GM21529 (cell line): ENCODE data around the gene MAFG.

Source experiments
- ATAC-seq: cut with Tn5 transposase; IDR thresholded peaks from one replicate; pipeline ENCODE4 v1.9.1; 2021; ENCODE audit not compliant: unreplicated experiment

Gene MAFG

DNA sequence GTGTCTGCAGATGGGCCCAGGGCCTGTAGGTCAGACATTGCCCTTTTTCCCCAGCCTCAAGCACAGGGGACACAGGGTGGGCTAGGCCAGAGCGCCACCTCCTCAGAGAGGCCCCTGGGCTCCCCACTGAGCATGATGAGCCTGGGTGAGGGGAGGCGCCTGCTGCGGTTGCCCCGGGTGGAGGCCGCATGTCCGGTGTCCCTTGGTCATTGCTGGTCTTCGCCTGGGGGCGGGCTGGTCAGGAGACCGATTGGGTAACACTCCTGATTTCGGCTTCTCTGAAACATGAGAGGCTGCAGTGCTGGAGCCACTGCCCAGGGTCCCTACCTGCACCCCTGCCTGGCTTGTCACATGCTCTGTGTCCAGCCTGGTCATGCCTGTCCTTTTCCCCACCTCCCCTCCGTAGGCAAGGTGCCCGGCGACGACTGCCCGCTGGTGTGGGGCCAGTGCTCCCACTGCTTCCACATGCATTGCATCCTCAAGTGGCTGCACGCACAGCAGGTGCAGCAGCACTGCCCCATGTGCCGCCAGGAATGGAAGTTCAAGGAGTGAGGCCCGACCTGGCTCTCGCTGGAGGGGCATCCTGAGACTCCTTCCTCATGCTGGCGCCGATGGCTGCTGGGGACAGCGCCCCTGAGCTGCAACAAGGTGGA lies 27.9 kb downstream of the MAFG start:
- ATAC-seq, result no peak

DNA sequence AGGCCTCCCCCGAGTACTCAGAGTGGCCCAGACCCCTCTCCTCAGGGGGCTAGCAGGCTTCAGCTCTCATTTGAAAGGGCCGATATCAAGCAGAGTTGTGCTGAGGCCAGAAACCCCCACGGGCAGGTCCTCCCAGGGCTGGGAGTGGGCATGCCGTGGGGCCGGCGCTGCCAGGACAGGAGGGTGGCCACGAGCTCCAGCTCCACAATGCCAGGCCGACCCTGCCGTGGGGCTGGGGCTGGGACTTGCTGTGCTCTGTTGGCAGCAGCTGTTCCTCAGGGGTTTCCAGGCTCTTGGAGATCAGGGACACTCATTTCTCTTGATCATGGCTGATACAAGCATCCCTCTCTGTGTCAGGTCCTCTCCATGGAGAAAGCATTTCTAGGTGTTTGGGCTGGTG lies 28.6 kb downstream of the MAFG start:
- ATAC-seq, result no peak

GRCh38 chr17:81898029-81898866 lies 29.3 kb downstream of the MAFG start:
- ATAC-seq, result no peak

GRCh38 chr17:81895400-81895799 lies 32.1 kb downstream of the MAFG start:
- ATAC-seq, result no peak

- peak; percentile 7 for ATAC-seq
These were observed 36.3 kb downstream of the MAFG start for GRCh38 chr17:81891303-81891552.

DNA sequence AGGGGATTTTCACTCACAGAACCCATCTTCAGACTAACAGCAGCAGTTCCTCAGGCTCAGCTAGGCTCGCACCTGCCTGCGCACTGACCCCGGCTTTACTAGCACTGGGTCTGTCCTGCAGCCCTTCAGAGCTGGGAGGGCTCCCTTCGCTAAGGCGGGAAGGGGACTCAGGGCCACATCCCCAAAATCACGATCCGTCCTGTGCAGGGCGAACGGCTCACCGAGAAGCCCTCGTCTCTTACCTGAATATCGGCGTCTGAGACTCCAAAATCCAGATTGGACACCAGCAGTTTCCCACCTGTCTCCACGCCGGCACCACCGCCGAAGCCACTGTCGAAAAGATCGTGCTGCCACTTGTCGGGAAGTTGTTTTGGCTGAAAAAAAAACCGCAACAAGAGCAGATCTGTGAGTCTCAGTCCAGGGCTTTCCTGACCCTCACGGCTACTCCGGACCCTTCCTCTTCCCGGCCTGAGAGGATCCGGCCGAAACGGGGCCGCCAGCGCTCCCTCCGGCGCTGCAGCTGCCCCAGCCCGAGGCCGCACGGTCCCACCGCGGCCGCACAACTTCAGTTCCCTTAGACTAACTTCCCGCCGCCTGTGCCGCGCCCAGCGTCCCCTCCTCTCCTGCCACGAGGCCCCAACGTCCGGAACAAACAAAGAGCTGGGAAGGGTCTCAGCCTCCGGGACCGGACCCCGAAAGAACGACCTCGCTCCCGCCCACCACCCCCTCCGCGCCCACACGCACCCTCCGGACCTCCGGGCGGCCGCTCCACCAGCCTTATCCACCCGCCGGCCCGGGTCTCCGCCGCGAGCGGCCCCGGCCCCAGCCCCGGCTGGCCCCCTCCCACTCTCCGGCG lies 36.9 kb downstream of the MAFG start:
- ATAC-seq, result peak; percentile 0

GRCh38 chr17:81889602-81890001 lies 37.9 kb downstream of the MAFG start:
- no peak for ATAC-seq

GRCh38 chr17:81888988-81889595 lies 38.4 kb downstream of the MAFG start:
- ATAC-seq, result no peak

GRCh38 chr17:81888105-81888987 lies 39.2 kb downstream of the MAFG start:
- ATAC-seq, result no peak

DNA sequence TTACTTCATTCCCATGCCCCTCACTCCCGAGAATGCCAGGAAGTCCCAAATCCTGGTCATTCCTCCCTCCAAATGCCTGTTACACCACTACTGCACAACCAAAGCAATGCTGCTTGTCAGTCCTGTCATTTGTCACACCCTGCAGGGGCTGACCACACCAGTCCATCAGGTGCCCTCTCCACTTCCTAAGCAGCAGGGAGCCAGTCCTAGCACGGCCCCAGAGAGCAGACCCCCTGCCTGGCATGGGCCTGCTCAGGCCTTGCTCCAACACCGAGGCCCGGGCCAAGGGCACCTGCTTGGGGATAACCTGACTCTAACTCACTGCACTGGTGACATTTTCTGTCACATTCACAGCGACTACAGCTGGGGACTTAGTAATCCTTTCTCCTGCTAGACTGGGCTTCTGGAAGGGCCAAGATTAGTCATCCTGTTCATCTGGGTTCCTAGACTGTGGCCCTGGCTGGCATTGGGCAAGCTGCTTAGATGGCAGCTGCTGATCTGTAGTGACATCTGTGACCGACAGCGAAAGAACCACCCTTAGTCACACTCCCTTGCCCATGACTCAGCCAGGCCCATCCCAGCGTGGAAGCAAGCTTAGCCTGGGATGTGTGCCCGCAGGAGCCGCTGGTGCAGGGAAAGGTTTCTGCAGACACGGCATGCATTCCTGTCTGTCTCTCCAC lies 41.5 kb downstream of the MAFG start:
- ATAC-seq, result no peak

- ATAC-seq, result no peak
These were observed 42.1 kb downstream of the MAFG start for GRCh38 chr17:81885454-81885853.

DNA sequence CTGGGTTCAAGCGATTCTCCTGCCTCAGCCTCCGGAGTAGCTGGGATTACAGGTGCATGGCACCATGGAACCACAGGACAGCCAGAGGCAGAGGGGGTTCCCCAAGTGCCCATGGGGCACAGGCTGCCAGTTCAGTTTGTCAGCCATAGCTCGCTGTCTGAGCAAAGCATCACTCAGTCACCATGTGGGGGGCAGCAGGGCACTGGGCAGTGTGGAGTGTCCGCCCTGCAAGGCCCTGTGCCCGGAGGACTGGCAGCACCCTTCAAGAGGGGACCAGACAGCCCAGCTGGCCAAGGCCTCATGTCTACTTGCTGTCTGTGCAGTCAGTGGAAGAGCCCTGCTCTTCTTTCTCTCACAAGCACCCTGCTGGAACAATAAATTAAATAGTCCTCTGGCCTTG lies 42.6 kb downstream of the MAFG start:
- no peak for ATAC-seq

DNA sequence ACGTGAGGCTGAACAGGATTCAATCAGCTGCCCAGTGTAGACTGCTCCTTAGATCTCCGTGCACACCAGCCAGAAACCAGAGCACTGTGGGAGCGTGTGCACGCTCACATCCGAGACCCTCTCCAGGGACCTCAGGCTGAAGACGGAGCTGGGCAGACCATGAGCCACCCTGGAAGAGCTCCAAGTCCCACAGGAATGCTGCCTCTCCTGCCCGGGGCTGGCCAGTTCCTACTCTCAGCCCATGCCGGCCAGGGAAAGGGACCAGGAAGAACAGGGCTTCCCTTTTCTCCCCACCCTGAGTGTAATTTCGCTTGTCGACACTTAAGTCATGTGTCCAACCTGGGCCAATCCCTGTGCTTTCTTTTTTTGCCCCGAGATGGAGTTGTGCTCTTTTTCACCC lies 43.0 kb downstream of the MAFG start:
- no peak for ATAC-seq

GRCh38 chr17:81879121-81879520 lies 48.4 kb downstream of the MAFG start:
- ATAC-seq, result no peak

DNA sequence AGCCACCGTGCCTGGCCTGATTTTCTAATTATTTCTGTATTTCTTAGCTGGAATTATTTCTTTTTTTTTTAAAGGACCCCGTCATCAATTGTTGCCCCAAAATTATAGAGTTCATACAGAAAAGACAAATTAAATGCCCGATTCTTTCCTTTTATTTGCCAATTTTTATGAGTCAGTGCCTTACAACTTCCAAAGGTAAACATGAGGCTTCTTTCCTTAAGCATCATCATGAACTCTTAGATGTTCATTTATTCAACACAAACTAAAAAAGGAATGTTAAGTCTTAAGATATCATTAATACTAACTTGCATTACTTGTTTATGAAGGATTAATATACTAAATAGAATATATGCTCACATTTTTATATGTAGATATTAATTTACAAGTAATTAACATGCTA lies 49.2 kb downstream of the MAFG start:
- no peak for ATAC-seq

GRCh38 chr17:81877569-81877968 lies 50.0 kb downstream of the MAFG start:
- ATAC-seq, result no peak

DNA sequence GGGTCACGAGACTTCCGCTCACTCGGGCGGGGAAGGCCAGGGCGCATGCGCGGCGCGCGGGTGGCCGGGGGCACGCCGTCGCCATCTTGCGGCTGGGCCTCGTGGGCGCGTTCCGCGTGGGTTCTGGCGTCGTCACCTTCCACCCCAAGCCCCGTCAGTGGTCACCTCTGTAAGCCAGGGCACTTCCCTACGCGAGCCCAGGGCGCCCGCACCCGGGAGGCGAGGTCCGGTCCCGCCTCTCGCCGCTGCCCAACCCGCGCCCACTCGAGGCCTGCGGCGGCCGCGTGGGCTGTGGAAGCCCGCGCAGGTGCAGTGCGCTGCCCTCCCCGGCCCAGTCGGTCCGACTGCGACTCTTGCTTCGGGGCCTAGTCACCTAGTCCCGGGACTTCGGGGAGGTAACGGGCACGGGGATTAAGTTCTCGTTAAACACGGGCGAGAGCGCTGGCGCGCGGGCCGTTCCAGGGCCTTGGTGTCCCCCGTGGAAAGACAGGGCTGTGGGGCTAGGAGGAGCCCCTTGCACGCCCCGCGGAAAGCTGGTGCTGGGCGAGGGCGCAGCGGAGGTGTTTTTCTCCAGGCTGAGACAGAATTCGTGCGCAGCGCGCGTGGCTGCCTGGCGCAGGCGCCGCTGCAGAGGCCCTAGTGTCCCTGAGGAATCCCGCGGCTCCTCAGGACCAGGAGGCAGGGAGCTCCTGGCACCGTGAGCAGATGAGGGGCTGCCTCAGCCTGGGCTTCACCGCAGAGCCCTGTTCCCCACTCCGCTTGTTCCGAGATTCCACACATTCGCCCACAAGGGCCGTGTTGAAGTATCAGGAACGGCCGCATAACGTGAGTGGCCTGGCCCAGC lies 55.9 kb downstream of the MAFG start:
- peak; percentile 41 for ATAC-seq

DNA sequence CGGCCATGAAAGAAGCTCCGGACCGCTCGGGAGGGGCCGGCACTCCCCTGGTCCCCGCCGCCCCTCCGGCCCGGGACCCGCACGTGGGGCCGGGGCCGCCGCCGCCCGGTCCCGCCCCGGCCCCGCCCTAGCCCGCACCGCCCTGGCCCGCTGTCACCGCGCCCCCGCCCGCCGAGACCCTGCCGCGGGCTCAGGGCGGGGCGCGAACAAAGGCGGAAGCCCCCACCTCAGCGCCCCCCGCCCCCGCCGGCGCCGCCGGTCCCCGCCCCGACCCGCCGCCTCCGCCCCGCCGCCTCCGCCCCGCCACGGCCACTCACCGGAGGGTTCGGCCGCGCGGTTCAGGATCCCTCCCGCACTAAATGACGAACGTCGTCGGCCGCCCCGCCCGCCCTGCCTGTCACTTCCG lies 56.6 kb downstream of the MAFG start, which contains the start of gene ARHGDIA:
Gene ARHGDIA, minus strand, starts transcription at position 357 of the 406 bp plus-strand sequence. CDS start 1,407 bp downstream, outside the sequence.
- peak; percentile 4 for ATAC-seq
